Measurements from ENCODE around the gene AGBL4. TPM values are rescaled to one million over a fixed set of nuclear protein-coding genes. Genes with fewer than 3 reads are reported as not detected.

Gene AGBL4
- total RNA-seq, 3 donors from 2014 or later, result 1.3 to 1.9 (median 1.8) TPM

- no peaks in the 10 kb centered on the region for H3K4me1 ChIP-seq
- no peak overlapping the region for H3K4me3 ChIP-seq
- intact Hi-C loops (cut with DNase I; ENCODE audit: low total_unique reads), result no loop called here
- no peaks in the 10 kb centered on the region for H3K27me3 ChIP-seq
- no peak for TF ChIP-seq POLR2AphosphoS5 (IDR thresholded peaks at IDR 0.05)
- no peak for TF ChIP-seq CTCF (IDR thresholded peaks at IDR 0.05)
- no peak for DNase-seq (ENCODE audit: low spot score in 2 of 2)
- no peaks in the 10 kb centered on the region for H3K36me3 ChIP-seq
- no peaks in the 10 kb centered on the region for H3K9me3 ChIP-seq
- H3K27ac ChIP-seq, result no peak overlapping the region
These were observed 788.8 kb downstream of the AGBL4 start for GRCh38 chr1:49234988-49235387.

GRCh38 chr1:49229555-49229954 is 794.2 kb downstream of the AGBL4 start:
- no peak for TF ChIP-seq CTCF (IDR thresholded peaks at IDR 0.05)
- TF ChIP-seq POLR2A (IDR thresholded peaks at IDR 0.05), result no peak
- TF ChIP-seq POLR2AphosphoS5 (IDR thresholded peaks at IDR 0.05), result no peak
- Histone ChIP-seq H3K27ac (no peak overlapping the region), H3K36me3 (no peaks in the 10 kb centered on the region), H3K9me3 (no peaks in the 10 kb centered on the region), H3K4me3 (no peak overlapping the region), H3K27me3 (no peaks in the 10 kb centered on the region), H3K4me1 (no peaks in the 10 kb centered on the region)
- DNase-seq (ENCODE audit: low spot score in 2 of 2), result no peak
- intact Hi-C loops (cut with DNase I; ENCODE audit: low total_unique reads), result no loop called here

- no peak overlapping the region for H3K4me3 ChIP-seq
- no peak for TF ChIP-seq POLR2A (IDR thresholded peaks at IDR 0.05)
- no peak for TF ChIP-seq CTCF (IDR thresholded peaks at IDR 0.05)
- no peak for TF ChIP-seq POLR2AphosphoS5 (IDR thresholded peaks at IDR 0.05)
- H3K36me3 ChIP-seq, result no peaks in the 10 kb centered on the region
- H3K4me1 ChIP-seq, result no peaks in the 10 kb centered on the region
- no peaks in the 10 kb centered on the region for H3K9me3 ChIP-seq
- no peaks in the 10 kb centered on the region for H3K27me3 ChIP-seq
- DNase-seq (ENCODE audit: low spot score in 2 of 2), result no peak
- intact Hi-C loops (cut with DNase I; ENCODE audit: low total_unique reads), result no loop called here
- H3K27ac ChIP-seq, result no peak overlapping the region
These were observed 797.0 kb downstream of the AGBL4 start for GRCh38 chr1:49226758-49227157.

- Histone ChIP-seq H3K36me3 (no peaks in the 10 kb centered on the region), H3K4me1 (no peaks in the 10 kb centered on the region), H3K27me3 (no peaks in the 10 kb centered on the region), H3K4me3 (no peak overlapping the region), H3K9me3 (no peaks in the 10 kb centered on the region), H3K27ac (no peak overlapping the region)
- TF ChIP-seq POLR2AphosphoS5 (IDR thresholded peaks at IDR 0.05) (no peak), POLR2A (IDR thresholded peaks at IDR 0.05) (no peak), CTCF (IDR thresholded peaks at IDR 0.05) (no peak)
- no peak for DNase-seq (ENCODE audit: low spot score in 2 of 2)
- intact Hi-C loops (cut with DNase I; ENCODE audit: low total_unique reads), result no loop called here
These were observed 798.3 kb downstream of the AGBL4 start for GRCh38 chr1:49225464-49225863.

GRCh38 chr1:49213301-49213700 is 810.5 kb downstream of the AGBL4 start:
- Histone ChIP-seq H3K27ac (no peak overlapping the region), H3K27me3 (no peaks in the 10 kb centered on the region), H3K4me1 (no peaks in the 10 kb centered on the region), H3K4me3 (no peak overlapping the region), H3K36me3 (no peaks in the 10 kb centered on the region), H3K9me3 (no peaks in the 10 kb centered on the region)
- intact Hi-C loops (cut with DNase I; ENCODE audit: low total_unique reads), result no loop called here
- TF ChIP-seq POLR2A (IDR thresholded peaks at IDR 0.05) (no peak), CTCF (IDR thresholded peaks at IDR 0.05) (no peak)
- DNase-seq (ENCODE audit: low spot score in 2 of 2), result no peak

Measured in breast epithelium (tissue), 4 donors.